Large intestine (tissue), 3 donors: ENCODE data around the gene PLN. TPM values are rescaled to one million over a fixed set of nuclear protein-coding genes. Genes with fewer than 3 reads are reported as not detected.

Experiments
- DNase-seq, 2 donors: peaks; one replicate each; pipeline versions ENCODE4 v3.0.0 to v3.0.0-alpha.2; 2013
- H3K27ac ChIP-seq: one replicate; pipeline ENCODE4 v1.5.1; 2013; ENCODE audit warnings: low read length
- H3K27me3 ChIP-seq: 2 replicates; pipeline ENCODE4 v1.6.1; 2013; ENCODE audit warnings: low read length; ENCODE audit not compliant: control insufficient read depth, insufficient read depth
- H3K36me3 ChIP-seq: 2 replicates; pipeline ENCODE4 v1.6.1; 2013; ENCODE audit warnings: low read length; ENCODE audit not compliant: control insufficient read depth, insufficient read depth
- H3K4me1 ChIP-seq: one replicate; pipeline ENCODE4 v1.6.1; 2013; ENCODE audit warnings: low read length; ENCODE audit not compliant: control insufficient read depth, insufficient read depth
- H3K4me3 ChIP-seq: one replicate; pipeline ENCODE4 v1.5.1; 2013; ENCODE audit warnings: low read length
- H3K9me3 ChIP-seq: one replicate; pipeline ENCODE4 v1.6.1; 2013; ENCODE audit warnings: mild to moderate bottlenecking, low read depth, low read length, moderate library complexity; ENCODE audit not compliant: control insufficient read depth
- WGBS: methylation state at CpG from one replicate; pipeline ENCODE4 v1.1.5; 2013; ENCODE audit warnings: low lambda C conversion rate; ENCODE audit not compliant: insufficient coverage; 5-methylcytosine and 5-hydroxymethylcytosine counted together
- polyA plus RNA-seq: library from polyadenylated mRNA; unstranded; fragments of 120-200 nt; gene quantifications from one replicate; pipeline ENCODE4 v1.2.1, GENCODE V29; 2013

PLN gene
- polyA plus RNA-seq, 1 donor, result 18.4 TPM

DNA sequence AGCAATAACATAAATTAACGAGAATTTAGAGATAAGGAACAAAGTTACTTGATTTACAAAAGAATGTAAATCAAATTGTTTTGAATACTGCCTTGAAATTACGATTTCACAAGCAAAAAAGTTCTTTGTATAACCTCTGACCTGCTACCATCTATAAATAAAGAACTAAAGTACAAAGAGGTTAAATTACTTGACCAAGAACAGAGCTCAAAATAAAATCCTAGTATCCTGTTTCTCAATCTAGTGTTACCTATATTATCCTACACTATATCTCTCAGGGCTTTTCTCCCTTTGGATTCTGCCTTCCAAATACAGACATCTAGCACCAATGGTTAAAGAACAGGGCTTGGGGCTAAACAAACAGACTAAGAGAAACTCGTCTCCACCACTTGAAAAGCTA lies 43.8 kb downstream of the PLN start:
- H3K4me3 ChIP-seq, result no peak overlapping the region
- H3K27ac ChIP-seq, result no peak overlapping the region
- H3K4me1 ChIP-seq, result no peaks in the 10 kb centered on the region
- no peaks in the 10 kb centered on the region for H3K36me3 ChIP-seq
- no peaks in the 10 kb centered on the region for H3K27me3 ChIP-seq
- no CpG with 5 or more reads among the region's 3 CpGs for WGBS
- H3K9me3 ChIP-seq, result no peaks in the 10 kb centered on the region
- no peak for DNase-seq

DNA sequence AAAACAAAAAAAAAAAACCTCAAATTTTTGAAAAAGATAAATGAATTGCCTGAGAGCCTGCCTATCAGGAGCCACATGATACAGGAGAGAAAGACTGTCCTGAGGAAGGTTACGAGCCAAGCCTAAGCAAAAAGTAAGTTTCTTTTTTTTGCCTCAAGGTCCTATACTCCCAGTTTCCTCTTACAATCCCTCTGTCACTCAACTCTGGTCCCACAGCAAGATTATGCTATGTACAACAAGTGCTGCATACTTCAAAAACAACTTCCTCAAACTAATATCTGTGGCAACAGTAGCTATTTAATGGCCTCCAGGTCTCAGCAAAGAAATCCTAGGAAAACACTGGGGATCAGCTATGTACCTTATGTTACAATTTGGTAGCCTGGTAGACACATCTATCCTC lies 46.8 kb downstream of the PLN start:
- WGBS, result no CpG with 5 or more reads among the region's 1 CpG
- H3K9me3 ChIP-seq, result no peaks in the 10 kb centered on the region
- no peaks in the 10 kb centered on the region for H3K27me3 ChIP-seq
- H3K36me3 ChIP-seq, result no peaks in the 10 kb centered on the region
- no peaks in the 10 kb centered on the region for H3K4me1 ChIP-seq
- no peak overlapping the region for H3K4me3 ChIP-seq
- no peak for DNase-seq
- H3K27ac ChIP-seq, result no peak overlapping the region

DNA sequence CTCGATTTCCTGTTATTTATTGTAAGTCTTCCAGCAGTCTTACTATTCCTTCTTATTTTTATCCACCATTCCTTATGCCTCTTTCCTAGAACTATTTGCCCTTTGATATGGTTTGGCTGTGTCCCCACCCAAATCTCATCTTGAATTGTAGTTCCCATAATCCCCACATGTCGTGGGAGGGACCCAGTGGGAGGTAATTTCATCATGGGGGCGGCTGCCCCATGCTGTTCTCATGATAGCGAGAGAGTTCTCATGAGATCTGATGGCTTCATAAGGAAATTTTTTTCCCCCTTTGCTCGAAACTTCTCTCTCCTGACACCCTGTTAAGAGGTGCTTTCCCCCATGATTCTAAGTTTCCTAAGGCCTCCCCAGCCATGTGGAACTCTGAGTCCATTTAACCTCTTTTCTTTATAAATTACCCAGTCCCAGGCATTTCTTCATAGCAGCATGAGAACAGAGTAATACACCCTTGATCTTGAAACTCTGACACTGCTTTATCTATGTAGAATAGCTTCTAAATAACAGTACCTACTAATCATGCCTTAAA lies 48.8 kb downstream of the PLN start:
- no peaks in the 10 kb centered on the region for H3K36me3 ChIP-seq
- 84% methylated on average over 2 of the region's 5 CpGs for WGBS

DNA sequence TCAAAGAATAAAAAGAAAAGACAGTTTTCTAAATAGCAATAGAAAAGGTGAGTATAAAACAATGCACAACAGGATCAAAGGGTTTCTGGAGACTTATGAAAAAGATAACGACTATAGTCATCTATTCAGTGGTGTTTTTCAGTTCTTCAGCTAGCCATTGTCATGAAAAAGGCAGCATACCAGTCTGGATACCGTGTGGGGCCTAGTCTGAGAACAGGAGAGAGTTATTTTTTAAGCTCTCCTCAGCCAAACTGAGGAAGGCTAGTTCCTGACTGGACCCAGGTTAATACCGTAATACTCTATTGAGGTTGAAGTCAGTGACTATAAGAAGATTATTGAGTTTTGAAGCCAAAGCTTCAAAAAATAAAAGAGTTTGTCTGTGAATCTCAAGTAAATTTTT lies 49.5 kb downstream of the PLN start:
- 70% methylated on average over 2 of the region's 3 CpGs for WGBS
- Histone ChIP-seq H3K27ac (no peak overlapping the region), H3K4me1 (no peaks in the 10 kb centered on the region), H3K4me3 (no peak overlapping the region), H3K36me3 (no peaks in the 10 kb centered on the region), H3K27me3 (no peaks in the 10 kb centered on the region), H3K9me3 (no peaks in the 10 kb centered on the region)
- no peak for DNase-seq

More for the DNA sequence above, 48.8 kb downstream of the PLN start:
- Histone ChIP-seq H3K4me3 (no peak overlapping the region), H3K27ac (no peak overlapping the region), H3K4me1 (no peaks in the 10 kb centered on the region), H3K27me3 (no peaks in the 10 kb centered on the region), H3K9me3 (no peaks in the 10 kb centered on the region)
- DNase-seq, result no peak

DNA sequence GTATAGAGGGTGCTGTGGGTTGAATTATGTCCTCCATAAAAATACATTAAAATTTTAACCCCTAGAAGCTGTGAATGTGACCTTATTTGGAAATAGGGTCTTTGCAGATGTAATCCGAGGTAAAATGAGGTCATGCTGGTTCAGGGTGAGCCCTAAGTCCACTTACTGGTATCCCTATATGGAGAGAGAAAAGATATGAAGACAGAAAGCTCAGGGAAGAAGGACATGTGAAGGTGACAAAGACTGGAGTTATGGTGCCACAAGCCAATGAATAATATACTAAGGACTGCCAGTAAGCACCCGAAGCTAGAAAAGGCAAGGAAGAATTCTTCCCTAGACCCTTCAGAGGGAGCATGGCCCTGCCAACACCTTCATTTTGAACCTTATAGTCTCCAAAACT lies 50.2 kb downstream of the PLN start:
- Histone ChIP-seq H3K36me3 (no peaks in the 10 kb centered on the region), H3K9me3 (no peaks in the 10 kb centered on the region), H3K4me1 (no peaks in the 10 kb centered on the region), H3K4me3 (no peak overlapping the region), H3K27me3 (no peaks in the 10 kb centered on the region), H3K27ac (no peak overlapping the region)
- 67% methylated on average over 1 of the region's 2 CpGs for WGBS
- no peak for DNase-seq

DNA sequence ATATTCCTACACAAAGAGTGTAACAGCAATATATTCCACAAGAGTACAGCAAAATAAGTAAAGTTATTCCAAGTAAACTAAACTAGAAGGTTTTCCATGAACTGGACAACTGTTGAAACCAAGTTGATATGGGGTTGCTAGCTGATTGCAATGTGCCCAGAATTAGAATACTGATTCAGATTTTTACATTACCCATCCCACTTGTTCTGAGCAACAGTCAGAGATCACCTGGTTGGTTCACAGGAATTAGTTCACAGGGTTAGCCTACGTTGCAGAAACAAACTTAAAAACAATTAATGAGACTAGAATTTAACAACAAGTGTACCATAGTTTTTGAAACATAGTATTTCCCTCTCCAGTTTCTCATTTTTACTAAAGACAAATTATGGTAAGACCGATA lies 54.2 kb downstream of the PLN start:
- Histone ChIP-seq H3K36me3 (no peaks in the 10 kb centered on the region), H3K27me3 (no peaks in the 10 kb centered on the region), H3K4me3 (no peak overlapping the region), H3K4me1 (no peaks in the 10 kb centered on the region), H3K27ac (no peak overlapping the region), H3K9me3 (no peaks in the 10 kb centered on the region)
- DNase-seq, result no peak
- 80% methylated on average over 2 of the region's 2 CpGs for WGBS

DNA sequence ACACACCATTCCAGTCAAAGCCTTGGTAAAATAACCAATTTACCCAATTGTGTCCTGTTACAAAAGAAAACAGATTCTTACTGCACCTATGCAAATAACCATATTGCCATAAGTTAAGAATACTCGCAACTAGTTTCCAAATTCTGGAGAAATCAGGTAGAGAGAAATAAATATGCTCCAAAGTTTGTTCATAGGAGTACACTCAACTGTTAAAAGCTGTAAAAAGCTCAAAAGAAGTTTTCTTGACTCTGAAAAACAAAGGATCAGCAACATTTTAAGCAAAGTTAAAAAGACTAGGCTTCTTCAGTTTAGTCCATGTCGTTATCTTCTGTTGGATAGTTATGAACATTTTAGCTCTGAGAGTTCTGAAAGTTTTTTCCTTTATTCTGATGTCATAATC lies 55.3 kb downstream of the PLN start:
- no peak overlapping the region for H3K4me3 ChIP-seq
- DNase-seq, result no peak
- no peaks in the 10 kb centered on the region for H3K36me3 ChIP-seq
- no peaks in the 10 kb centered on the region for H3K27me3 ChIP-seq
- no peaks in the 10 kb centered on the region for H3K4me1 ChIP-seq
- no peaks in the 10 kb centered on the region for H3K9me3 ChIP-seq
- no peak overlapping the region for H3K27ac ChIP-seq
- 100% methylated on average over 1 of the region's 2 CpGs for WGBS

DNA sequence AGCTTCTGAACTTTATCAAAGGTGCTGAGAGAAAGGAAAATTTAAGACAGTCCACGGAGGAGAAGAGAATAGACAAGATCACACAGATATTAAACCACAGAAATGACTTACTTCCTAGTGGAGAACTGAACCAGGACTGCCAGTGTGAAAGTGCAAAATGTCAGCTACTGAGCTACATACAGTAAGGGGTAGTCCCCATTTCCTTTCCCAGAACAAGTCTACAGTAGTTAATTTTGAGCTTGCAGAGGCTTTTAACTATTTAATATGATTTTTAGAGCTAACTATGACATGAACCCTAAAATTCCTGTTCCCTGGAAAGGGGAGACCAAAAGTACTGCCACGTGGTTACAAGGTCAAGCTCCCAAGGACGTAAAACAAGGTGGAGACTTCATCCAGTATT lies 58.2 kb downstream of the PLN start:
- 70% methylated on average over 2 of the region's 3 CpGs for WGBS
- no peak for DNase-seq

DNA sequence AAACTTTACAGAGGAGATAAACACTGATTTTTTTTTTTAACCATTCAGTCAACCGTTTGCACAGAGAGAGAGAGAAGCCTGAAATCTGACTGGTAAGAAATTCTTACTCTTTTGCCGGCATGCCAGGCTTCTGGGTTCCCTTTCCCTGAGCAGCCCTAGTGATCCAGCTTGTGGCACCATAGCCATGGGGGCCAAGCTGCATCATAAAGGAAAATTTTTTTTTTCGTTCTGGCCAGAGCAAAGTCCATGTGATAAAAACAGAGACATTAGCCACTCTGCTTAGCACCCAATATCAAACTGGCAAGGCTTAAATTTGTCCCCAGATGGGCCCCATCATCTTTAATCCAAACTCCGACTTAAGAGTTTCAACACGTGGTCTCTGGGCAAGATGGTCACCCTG lies 58.8 kb downstream of the PLN start:
- WGBS, result 20% methylated on average over 1 of the region's 5 CpGs
- Histone ChIP-seq H3K36me3 (no peaks in the 10 kb centered on the region), H3K27me3 (no peaks in the 10 kb centered on the region), H3K27ac (no peak overlapping the region), H3K4me1 (no peaks in the 10 kb centered on the region), H3K9me3 (no peaks in the 10 kb centered on the region), H3K4me3 (no peak overlapping the region)
- no peak for DNase-seq

More for the DNA sequence above, 58.2 kb downstream of the PLN start:
- Histone ChIP-seq H3K4me3 (no peak overlapping the region), H3K27me3 (no peaks in the 10 kb centered on the region), H3K9me3 (no peaks in the 10 kb centered on the region), H3K27ac (no peak overlapping the region), H3K4me1 (no peaks in the 10 kb centered on the region), H3K36me3 (no peaks in the 10 kb centered on the region)
